Loucy (cell line): ENCODE data around the gene LRRC58.

ENCODE experiments used
- EZH2phosphoT487 ChIP-seq: fragments of 200-600 bp; IDR thresholded peaks from 2 replicates; pipeline ENCODE4 v1.6.1; 2018; ENCODE audit warnings: antibody characterized with exemption, mild to moderate bottlenecking, moderate library complexity, borderline replicate concordance
- TF ChIP-seq, protein P1 (sequence below): fragments of 200-600 bp; sonication (generic); conservative IDR thresholded peaks from 2 replicates; pipeline ENCODE4 v1.5.1; 2014; ENCODE audit warnings: mild to moderate bottlenecking, antibody characterized with exemption, low read length

DNA sequence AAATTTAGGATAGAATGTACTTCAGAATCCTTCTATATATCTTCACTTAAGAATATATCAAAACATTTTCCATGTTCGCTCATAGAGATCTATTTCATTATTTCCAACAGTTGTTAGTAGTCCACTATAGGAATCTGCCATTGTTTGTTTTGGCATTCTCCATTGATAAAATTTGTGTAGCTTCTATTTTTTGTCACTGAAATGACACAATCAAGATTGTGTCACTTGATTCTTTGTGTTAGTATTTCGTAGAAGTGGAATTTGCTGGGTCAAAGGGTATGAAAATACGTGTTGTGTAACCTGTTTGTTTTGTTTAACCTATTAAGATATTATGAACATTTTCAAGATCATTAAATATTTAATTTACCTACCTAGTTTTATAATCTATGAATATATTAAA is 48.2 kb downstream of the LRRC58 start:
- TF ChIP-seq, protein P1, sequence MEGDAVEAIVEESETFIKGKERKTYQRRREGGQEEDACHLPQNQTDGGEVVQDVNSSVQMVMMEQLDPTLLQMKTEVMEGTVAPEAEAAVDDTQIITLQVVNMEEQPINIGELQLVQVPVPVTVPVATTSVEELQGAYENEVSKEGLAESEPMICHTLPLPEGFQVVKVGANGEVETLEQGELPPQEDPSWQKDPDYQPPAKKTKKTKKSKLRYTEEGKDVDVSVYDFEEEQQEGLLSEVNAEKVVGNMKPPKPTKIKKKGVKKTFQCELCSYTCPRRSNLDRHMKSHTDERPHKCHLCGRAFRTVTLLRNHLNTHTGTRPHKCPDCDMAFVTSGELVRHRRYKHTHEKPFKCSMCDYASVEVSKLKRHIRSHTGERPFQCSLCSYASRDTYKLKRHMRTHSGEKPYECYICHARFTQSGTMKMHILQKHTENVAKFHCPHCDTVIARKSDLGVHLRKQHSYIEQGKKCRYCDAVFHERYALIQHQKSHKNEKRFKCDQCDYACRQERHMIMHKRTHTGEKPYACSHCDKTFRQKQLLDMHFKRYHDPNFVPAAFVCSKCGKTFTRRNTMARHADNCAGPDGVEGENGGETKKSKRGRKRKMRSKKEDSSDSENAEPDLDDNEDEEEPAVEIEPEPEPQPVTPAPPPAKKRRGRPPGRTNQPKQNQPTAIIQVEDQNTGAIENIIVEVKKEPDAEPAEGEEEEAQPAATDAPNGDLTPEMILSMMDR: no peak
- TF ChIP-seq EZH2phosphoT487: no peak
